ENCODE measurements around the gene PTPDC1.

DNA sequence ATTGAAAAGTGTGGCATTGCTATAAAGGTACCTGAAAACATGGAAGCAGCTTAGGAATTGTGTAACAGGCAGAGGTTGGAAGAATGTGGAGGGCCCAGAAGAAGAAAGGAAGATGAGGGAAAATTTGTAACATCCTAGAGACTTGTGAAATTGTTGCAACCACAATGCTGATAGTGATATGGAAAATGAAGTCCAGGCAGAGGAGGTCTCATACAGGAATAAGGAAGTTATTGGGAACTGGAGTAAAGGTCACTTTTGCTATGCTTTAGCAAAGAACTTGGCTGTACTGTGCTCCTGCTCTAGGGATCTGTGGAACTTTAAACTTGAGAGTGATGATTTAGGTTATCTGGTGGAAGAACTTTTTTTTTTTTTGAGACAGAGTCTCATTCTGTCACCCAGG is 43.5 kb downstream of the PTPDC1 start:
- TF ChIP-seq, protein P1, sequence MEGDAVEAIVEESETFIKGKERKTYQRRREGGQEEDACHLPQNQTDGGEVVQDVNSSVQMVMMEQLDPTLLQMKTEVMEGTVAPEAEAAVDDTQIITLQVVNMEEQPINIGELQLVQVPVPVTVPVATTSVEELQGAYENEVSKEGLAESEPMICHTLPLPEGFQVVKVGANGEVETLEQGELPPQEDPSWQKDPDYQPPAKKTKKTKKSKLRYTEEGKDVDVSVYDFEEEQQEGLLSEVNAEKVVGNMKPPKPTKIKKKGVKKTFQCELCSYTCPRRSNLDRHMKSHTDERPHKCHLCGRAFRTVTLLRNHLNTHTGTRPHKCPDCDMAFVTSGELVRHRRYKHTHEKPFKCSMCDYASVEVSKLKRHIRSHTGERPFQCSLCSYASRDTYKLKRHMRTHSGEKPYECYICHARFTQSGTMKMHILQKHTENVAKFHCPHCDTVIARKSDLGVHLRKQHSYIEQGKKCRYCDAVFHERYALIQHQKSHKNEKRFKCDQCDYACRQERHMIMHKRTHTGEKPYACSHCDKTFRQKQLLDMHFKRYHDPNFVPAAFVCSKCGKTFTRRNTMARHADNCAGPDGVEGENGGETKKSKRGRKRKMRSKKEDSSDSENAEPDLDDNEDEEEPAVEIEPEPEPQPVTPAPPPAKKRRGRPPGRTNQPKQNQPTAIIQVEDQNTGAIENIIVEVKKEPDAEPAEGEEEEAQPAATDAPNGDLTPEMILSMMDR (IDR thresholded peaks at IDR 0.05; ENCODE audit: insufficient read depth, low read length, poor library complexity, severe bottlenecking): no peak
- no peak for TF ChIP-seq EZH2phosphoT487 (conservative IDR thresholded peaks at IDR 0.05; ENCODE audit: low read length)

Measured in SU-DHL-6 (cell line).